ENCODE measurements around the gene CXXC5.

DNA sequence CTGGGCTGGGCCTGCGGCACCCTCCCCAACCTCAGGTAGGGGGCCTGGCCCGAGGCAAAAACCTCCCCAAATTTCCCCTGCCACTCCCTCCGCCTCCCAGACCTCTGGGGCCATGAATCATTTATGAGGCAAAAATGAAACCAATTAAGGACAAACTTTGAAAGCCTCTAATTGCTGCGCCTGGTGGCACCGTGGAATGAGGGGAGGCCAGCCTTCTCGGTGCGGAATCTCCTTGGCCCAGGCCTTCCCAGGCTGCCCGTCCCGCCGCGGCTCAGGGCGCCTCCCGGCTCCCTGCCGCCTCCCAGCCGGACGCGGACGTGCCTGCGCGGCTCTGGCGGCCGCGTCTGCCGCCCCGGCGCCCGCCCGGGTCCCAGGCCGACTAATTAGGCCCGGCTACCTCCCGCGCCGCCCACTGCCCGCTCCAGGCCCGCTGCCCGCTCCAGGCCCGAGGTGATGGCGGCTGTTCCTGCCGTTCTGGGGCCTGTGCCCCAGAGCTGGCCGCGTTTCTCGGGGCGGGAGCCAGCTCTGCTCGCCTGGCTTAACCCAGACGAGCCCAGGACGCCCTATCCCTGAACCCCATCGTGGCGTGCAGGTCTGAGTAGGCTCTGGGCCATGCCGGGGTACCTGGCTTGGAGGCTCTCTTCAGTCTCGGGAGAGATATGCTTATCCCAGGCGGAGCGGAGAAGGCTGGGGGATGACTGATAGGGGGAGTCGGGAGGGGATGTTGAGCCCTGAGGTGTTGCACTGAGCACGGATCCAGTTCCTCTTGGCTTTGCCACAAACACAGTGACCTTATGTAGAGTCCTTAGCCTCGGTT, 20.1 kb downstream of the CXXC5 start:
- TF ChIP-seq, protein P1, sequence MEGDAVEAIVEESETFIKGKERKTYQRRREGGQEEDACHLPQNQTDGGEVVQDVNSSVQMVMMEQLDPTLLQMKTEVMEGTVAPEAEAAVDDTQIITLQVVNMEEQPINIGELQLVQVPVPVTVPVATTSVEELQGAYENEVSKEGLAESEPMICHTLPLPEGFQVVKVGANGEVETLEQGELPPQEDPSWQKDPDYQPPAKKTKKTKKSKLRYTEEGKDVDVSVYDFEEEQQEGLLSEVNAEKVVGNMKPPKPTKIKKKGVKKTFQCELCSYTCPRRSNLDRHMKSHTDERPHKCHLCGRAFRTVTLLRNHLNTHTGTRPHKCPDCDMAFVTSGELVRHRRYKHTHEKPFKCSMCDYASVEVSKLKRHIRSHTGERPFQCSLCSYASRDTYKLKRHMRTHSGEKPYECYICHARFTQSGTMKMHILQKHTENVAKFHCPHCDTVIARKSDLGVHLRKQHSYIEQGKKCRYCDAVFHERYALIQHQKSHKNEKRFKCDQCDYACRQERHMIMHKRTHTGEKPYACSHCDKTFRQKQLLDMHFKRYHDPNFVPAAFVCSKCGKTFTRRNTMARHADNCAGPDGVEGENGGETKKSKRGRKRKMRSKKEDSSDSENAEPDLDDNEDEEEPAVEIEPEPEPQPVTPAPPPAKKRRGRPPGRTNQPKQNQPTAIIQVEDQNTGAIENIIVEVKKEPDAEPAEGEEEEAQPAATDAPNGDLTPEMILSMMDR (IDR thresholded peaks at IDR 0.05) = no peak
- TF ChIP-seq EZH2 (IDR thresholded peaks at IDR 0.05) = no peak
